Stimulated activated CD8-positive, alpha-beta memory T cell treated with anti-CD3 and anti-CD28 coated beads, Interleukin-15, amount 100 ng/mL, for 24 hours (primary cell): ENCODE data around the gene RASSF1.

Experiments
- DNase-seq: peaks from one replicate; pipeline ENCODE4 v3.0.0-alpha.2; 2020; ENCODE audit warnings: low read depth

Gene RASSF1

DNA sequence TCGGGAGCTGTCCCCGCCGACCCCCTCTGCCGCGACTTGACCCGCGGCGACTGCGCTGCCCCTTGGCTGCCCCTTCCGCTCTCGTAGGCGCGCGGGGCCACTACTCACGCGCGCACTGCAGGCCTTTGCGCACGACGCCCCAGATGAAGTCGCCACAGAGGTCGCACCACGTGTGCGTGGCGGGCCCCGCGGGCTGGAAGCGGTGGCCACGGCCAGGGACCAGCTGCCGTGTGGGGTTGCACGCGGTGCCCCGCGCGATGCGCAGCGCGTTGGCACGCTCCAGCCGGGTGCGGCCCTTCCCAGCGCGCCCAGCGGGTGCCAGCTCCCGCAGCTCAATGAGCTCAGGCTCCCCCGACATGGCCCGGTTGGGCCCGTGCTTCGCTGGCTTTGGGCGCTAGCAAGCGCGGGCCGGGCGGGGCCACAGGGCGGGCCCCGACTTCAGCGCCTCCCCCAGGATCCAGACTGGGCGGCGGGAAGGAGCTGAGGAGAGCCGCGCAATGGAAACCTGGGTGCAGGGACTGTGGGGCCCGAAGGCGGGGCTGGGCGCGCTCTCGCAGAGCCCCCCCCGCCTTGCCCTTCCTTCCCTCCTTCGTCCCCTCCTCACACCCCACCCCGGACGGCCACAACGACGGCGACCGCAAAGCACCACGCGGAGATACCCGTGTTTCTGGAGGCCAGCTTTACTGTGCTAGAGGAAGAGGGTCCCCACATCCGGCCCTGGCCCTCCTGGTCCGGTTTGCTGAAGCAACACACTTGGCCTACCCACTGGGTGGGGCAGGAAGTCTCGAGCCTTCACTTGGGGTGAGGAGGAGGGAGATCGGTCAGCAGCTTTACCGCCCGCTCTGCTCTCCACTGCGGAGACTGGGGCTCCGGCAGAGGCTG, at the start of gene RASSF1:
RASSF1 (minus strand) TSS at position 389 of the 882 bp plus-strand sequence; CDS start at position 358, 31 bp downstream.
- DNase-seq = no peak

- no peak for DNase-seq
Measured at GRCh38 chr3:50389414-50389767, 48.8 kb upstream of the RASSF1 start.

DNA sequence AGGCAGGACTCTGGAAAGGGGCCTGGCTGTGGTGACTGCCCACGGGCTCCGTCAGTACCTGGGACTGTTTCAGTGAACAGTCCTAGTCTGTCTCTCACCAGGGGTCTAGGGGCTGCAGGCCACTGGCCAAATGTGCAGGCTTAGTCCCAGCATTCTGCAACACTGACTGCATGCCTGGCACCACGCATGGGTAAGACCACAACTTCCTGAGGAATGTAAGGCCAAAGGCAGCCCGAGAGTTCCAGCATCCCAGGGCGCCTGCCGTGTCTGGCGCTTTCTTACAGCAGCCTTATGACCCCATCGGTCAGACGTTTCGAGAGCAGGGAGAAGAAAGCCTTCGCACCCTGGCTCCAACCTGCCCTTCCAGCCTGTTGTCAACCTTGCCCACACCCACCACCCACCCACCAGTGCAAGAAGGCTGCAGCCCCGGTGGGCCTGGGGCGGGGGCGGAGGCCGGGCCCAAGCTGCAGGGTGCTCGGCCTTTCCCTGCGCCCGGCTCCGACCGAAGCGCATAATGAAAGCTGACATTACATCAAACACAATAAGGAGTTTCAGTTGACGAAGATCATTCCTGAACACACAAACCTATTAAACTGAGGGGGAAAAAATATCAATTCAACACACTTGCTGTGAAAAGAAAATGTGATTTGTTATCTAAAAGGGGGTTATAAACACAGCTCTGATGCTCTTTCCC, 48.2 kb upstream of the RASSF1 start:
- no peak for DNase-seq

DNA sequence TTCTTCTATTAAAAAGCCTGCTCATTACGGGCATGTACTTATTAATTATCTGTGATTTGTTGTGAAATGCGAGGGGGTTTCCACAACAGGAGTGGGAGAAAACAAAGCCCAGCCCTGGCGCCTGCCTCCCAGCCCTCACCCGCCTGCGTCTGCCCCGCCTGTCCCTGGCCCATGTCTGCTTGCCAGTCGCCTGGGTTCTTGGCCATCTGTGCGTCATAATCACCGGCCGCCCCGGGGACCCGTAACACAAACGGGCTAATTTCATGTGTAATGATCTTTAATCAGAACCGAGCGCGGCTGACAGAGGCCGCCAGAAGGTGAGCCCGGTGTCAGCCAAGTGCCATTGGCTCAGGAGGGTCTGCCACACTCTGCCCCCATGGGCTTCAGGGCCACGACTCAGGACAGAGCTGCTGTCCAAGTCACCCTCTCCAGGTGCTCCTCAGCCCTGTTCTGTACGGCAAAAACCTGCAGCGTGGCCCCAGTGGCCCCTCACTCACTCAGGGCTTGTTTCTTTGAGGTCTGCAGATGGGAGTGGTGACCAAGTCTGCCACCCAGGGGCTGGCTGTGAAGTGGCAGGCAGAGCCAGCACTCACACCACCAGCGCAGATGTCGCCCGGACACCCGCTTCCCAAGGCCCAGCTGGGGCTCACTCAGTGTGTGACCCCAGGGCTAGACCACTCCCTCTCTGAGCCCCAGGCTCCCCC, 47.5 kb upstream of the RASSF1 start:
- DNase-seq = no peak

- DNase-seq = no peak
Measured at GRCh38 chr3:50385754-50386153, 45.1 kb upstream of the RASSF1 start.

- no peak for DNase-seq
Measured at GRCh38 chr3:50383750-50384149, 43.1 kb upstream of the RASSF1 start.

DNA sequence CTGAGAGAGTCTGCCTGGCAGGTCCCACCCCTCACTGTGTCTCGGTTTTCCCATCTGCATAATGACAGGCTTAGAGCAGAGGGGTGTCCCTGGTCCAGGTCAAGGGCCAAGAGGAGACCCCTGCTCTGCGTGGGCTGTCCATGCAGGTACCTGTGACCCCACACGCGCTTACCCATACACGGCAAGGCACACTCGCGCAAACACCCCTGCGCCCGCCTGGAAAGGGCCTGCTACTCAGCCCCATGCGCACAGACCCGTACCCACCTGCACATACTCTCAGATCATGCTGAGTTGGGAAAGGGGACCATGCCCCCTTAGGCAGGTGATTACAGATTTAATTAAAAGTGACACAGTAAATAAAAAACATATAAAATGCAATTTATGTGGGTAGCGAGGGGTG, 42.1 kb upstream of the RASSF1 start:
- DNase-seq = no peak

GRCh38 chr3:50381383-50381782, 40.7 kb upstream of the RASSF1 start:
- DNase-seq = no peak

- no peak for DNase-seq
Measured at GRCh38 chr3:50380405-50381085, 39.9 kb upstream of the RASSF1 start.

DNA sequence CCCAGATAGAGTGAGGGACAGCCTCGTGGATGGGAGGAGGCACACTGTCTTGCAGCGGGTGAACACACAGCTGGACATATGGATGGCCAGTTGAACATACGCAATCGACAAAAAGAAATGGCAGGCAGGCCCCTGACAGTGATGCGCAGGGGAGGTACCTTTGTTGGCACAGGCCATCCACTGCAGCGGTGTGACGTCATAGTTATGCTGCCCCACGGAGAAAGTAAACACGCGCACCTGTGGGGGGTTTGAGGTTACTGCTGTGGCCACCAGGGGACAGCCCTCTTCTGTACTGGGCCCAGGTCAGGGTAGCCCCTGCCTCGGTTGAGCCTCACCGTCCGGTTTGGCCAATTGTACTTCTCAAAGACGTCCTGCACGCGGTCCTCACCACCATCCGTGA, 38.1 kb upstream of the RASSF1 start:
- no peak for DNase-seq

- no peak for DNase-seq
Measured at GRCh38 chr3:50378024-50378423, 37.4 kb upstream of the RASSF1 start.

DNA sequence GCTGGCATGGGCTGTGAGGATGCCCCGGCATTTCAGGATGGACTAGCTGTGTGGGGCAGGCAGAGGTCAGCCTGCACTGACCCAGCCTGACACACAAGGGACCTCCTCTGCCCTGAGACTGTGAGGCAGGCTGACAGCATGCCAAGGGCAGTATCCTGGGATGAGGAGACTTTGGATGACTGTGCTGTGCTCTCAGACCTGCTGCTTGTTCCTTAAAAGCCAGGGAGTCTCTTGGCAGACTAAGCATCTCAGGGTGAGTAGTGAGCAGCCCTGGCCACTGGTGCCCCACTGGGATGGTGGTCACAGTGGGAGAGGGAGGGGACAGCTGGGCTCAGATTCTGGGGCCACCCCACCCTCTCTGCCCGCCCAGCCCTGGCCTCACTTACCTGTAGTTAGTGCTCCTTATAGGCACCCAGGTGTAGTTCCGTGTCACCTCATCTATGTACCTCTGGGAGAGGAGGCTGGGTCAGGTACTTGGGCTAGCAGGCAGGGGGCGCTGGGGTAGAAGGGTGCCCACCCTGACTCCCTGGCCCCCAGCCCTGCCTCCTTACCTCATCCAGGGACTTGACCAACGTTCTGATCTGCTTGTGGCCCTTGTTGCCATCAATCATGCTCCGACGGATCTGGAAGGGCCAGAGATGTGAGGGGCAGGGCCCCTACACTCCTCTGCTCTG, 34.8 kb upstream of the RASSF1 start:
- no peak for DNase-seq

- DNase-seq = no peak
Measured at GRCh38 chr3:50374363-50375257, 34.0 kb upstream of the RASSF1 start.

DNA sequence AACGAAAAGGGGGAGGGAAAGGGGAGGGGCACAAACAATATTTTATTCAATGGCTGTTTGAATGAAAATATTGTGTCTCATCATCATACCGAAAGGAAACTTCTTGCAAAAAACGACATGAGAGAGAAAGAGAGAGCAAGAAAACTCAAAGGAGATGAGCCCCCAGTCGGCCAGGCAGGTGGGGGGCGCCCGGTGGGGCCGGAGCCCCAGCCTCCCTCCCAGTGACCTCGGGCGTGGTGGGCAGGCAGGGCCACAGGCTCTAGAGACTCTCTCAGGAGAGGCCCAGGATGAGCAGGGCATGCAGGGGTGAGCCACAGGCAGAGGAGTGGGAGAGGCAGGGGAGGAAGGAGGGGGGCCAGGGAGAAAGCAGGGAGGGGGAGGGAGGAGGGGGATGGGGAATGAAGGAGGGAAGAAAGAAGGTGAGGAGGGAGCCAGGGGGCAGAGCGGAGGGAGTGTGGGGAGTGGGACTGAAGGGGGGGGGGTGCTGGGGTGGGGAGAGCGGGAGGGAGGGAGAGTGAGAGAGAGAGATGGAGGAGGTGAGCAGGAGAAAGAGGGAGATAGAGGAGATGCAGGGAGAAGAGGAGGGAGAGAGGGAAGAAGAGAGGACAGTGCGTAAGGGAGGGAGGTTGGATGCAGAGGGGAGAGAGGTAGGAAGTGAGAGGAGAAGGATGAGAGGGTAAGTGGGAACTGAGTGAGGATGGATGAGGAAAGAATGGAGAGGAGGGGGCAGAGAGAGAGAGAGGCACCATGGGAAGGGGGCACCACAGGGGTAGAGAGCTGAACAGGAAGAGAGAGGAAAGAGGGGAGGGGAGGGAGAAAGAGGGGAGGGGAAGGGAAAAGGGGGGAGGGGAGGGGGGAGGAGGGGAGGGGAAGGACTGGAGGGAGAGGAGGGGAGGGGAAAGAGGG, 32.8 kb upstream of the RASSF1 start:
- no peak for DNase-seq

DNA sequence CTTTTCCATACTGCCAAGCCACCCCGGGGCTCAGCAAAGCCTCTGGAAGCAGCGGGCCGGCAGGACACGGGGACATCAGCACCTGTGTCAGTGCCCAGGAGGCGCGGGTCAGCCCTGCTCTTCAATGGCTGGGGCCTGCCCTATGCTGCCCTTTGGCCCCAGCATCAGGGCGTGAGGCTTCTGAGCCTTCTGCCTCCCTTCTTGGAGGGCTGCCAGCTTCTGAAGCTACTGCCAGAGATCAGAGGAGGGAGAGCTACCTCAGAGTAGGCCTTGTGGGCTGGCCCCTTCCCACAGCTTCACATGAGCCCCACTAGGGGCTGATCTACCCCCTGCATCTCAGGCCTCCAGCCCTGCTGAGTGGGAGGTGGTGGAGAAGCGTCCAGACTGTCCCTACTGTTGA, 31.7 kb upstream of the RASSF1 start:
- no peak for DNase-seq

GRCh38 chr3:50371133-50371685, 30.6 kb upstream of the RASSF1 start:
- DNase-seq = no peak

GRCh38 chr3:50370594-50370993, 30.0 kb upstream of the RASSF1 start:
- no peak for DNase-seq

GRCh38 chr3:50369012-50369670, 28.5 kb upstream of the RASSF1 start:
- DNase-seq = no peak

GRCh38 chr3:50365842-50366220, 25.2 kb upstream of the RASSF1 start:
- DNase-seq = no peak
